ENCODE results near the gene SLC6A8. TPM values are rescaled to one million over a fixed set of nuclear protein-coding genes. Genes with fewer than 3 reads are reported as not detected.

Gene SLC6A8
- total RNA-seq, 2 experiments from 2014 or later = not detected

- no peaks in the 10 kb centered on the region for H4K20me1 ChIP-seq (ENCODE audit: insufficient read depth, low read length)
- POLR2A ChIA-PET = no interaction called here
- no peak overlapping the region for H2AFZ ChIP-seq (ENCODE audit: low read length)
- no peak overlapping the region for H3K4me3 ChIP-seq (ENCODE audit: low read depth, low read length, poor library complexity, severe bottlenecking)
- H3K9me2 ChIP-seq (ENCODE audit: insufficient read depth, low read length) = no peaks in the 10 kb centered on the region
- no peaks in the 10 kb centered on the region for H3K79me2 ChIP-seq (ENCODE audit: insufficient read depth, low read depth, low read length)
- no peak overlapping the region for H3K27ac ChIP-seq (ENCODE audit: low read depth, low read length, poor library complexity, severe bottlenecking)
- H3K36me3 ChIP-seq (ENCODE audit: insufficient read depth, low read length) = no peaks in the 10 kb centered on the region
- CTCF ChIA-PET (ENCODE audit: unreplicated experiment) = no interaction called here
- H3K4me1 ChIP-seq (ENCODE audit: insufficient read depth, low read length, poor library complexity, severe bottlenecking) = no peaks in the 10 kb centered on the region
- no peaks in the 10 kb centered on the region for H3K9me3 ChIP-seq (ENCODE audit: low read length)
- intact Hi-C loops (cut with micrococcal nuclease; ENCODE audit: unreplicated experiment) = loop anchor here (1.0 kb wide), 2 partner anchors 113 to 129 kb away; no protein-coding TSS in a partner anchor
- BruUV-seq (replicated peaks) = no TSS peak
- no peak overlapping the region for H3K4me2 ChIP-seq (ENCODE audit: low read length)
- no peak for DNase-seq (ENCODE audit: low spot score)
- TF ChIP-seq EZH2phosphoT487 (IDR thresholded peaks at IDR 0.05; ENCODE audit: borderline replicate concordance, low read depth, low read length) (no peak), CTCF (conservative IDR thresholded peaks at IDR 0.05; ENCODE audit: low read length) (no peak)
Observed at GRCh38 chrX:153668423-153669173, 19.1 kb upstream of the SLC6A8 start.

GRCh38 chrX:153669174-153669890 lies 18.4 kb upstream of the SLC6A8 start:
- Histone ChIP-seq H3K9me3 (ENCODE audit: low read length) (no peaks in the 10 kb centered on the region), H3K27ac (ENCODE audit: low read depth, low read length, poor library complexity, severe bottlenecking) (no peak overlapping the region), H3K79me2 (ENCODE audit: insufficient read depth, low read depth, low read length) (no peaks in the 10 kb centered on the region), H4K20me1 (ENCODE audit: insufficient read depth, low read length) (no peaks in the 10 kb centered on the region), H3K36me3 (ENCODE audit: insufficient read depth, low read length) (no peaks in the 10 kb centered on the region), H2AFZ (ENCODE audit: low read length) (no peak overlapping the region), H3K4me2 (ENCODE audit: low read length) (no peak overlapping the region), H3K4me3 (ENCODE audit: low read depth, low read length, poor library complexity, severe bottlenecking) (no peak overlapping the region), H3K9me2 (ENCODE audit: insufficient read depth, low read length) (no peaks in the 10 kb centered on the region), H3K4me1 (ENCODE audit: insufficient read depth, low read length, poor library complexity, severe bottlenecking) (no peaks in the 10 kb centered on the region)
- POLR2A ChIA-PET = no interaction called here
- DNase-seq (ENCODE audit: low spot score) = peak; percentile 46
- no TSS peak for BruUV-seq (replicated peaks)
- CTCF ChIA-PET (ENCODE audit: unreplicated experiment) = no interaction called here
- intact Hi-C loops (cut with micrococcal nuclease; ENCODE audit: unreplicated experiment) = loop anchor here (1.0 kb wide), 1 partner anchor 130 kb away; no protein-coding TSS in a partner anchor
- TF ChIP-seq EZH2phosphoT487 (IDR thresholded peaks at IDR 0.05; ENCODE audit: borderline replicate concordance, low read depth, low read length) = no peak
- TF ChIP-seq CTCF (conservative IDR thresholded peaks at IDR 0.05; ENCODE audit: low read length) = peak; percentile 81
